ENCODE results near the gene STXBP2.

STXBP2 gene

DNA sequence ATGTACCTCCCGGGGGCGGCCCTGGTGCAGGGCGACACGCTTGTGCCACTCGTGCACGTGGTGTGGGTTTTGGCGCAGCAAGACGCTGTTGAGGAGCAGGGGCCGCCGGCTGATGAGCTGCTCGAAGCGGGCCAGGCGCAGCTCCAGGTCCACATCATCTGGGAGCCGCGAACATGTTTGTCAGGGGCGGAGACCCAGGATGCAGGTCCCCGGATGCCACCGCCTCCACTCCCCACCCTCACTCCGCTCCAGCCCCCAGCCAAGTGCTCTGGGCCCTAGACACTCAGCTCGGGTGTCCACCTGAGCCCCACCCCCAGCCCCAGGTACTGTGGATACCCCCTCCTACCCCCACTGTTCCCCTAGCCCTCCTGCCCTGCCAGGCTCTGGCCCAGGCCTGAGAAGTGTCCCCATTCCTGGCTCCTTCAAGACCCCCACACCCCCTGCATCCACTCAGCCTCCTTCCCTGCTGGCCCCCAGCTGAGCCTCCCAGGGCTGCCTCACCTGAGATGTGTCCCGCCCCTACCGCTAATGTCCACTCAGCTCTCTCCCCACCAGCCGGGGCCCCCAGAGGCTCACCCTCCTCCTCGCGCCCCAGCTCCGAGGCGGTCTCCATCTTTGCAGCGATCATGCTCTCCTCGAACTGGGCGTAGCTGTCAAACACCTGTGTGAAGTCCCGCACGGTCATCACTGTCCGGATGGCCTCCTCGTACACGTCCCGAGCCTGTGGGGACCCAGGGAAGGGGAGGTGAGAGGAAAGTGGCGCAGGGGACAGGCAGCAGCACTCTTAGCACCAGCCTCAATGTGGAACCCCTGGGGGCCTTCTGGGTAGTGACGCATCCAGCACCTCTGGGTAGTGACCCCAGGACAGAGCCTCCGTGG is 12.9 kb upstream of the STXBP2 start:
- Mint-ChIP-seq H3K27me3 (no peaks in the 10 kb centered on the region), H3K4me3 (no peak overlapping the region), H3K36me3 (peaks cover 7% of the 10 kb centered on the region), H3K4me1 (peaks cover 24% of the 10 kb centered on the region), H3K27ac (no peak overlapping the region), H3K9me3 (no peaks in the 10 kb centered on the region)

DNA sequence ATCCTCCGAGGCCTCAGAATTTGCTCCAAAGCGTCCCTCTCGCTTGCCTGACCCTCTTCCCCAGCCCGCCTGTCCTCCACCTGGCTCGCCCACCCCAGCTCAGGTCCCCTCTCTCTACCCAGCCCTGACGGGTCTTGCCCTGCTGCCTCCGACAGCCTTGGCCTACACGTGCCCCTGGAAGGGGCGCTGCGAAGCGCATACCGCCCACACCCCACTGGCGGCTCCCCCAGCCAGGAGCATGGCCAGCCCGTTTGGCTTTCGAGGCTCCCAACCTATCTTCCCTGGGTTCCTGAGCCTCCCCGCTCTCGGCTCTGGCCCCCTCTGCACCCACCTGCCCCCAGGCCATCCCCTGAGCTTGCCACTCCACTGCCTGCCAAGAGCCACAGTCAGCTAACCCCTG is 12.1 kb upstream of the STXBP2 start:
- Mint-ChIP-seq H3K27ac (no peak overlapping the region), H3K4me3 (no peak overlapping the region), H3K9me3 (no peaks in the 10 kb centered on the region), H3K4me1 (peaks cover 33% of the 10 kb centered on the region), H3K36me3 (peaks cover 14% of the 10 kb centered on the region), H3K27me3 (no peaks in the 10 kb centered on the region)

DNA sequence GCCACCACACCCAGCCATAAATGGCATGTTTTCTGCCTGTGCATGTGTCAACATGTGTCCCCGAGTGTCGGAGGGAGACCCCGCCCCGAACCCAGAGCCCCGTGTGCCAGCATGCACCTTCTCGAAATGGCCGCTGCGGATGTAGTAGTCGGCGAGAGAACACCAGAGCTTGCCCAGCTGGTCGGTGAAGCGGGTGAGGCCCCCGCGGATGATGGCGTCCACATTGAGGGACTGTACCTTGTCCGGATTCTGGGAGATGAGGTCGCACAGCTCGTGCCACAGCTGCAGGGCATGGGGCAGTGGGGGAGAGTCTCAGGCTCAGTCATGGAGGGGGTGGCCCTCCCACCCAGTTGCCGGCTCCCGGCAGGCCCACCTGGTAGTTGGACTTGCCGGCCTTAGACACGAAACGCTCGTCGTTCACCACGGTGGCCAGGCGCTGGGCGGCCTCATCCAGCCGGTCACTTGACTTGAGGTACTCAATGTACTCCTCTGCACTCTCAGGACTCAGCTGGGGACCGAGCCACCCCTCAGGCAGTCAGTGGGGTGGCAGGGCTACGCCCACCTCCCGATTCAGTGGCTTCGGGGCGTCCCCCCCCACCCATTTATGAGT is 11.0 kb upstream of the STXBP2 start:
- peaks cover 42% of the 10 kb centered on the region for H3K4me1 Mint-ChIP-seq
- no peaks in the 10 kb centered on the region for H3K27me3 Mint-ChIP-seq
- H3K4me3 Mint-ChIP-seq: no peak overlapping the region
- peaks cover 14% of the 10 kb centered on the region for H3K36me3 Mint-ChIP-seq
- H3K9me3 Mint-ChIP-seq: no peaks in the 10 kb centered on the region
- H3K27ac Mint-ChIP-seq: no peak overlapping the region

DNA sequence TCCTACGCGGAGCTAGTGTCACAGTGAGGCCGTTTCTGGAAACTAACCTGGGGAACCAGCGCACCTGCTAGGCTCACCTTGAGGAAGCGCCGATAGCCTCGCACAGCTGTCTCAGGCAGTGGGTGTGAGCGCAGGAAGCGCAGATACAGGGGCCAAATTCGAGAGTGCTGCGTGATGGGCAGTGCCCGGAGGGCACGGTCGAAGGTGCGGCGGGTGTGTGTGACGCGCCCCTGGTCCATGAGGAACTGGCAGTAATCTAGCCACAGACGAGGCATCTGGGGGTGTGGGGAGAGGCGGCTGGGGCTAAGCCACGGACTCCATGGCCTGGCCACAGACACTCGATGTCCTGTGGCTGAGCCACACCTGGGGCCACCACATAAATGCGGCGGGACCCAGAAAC is 9.7 kb upstream of the STXBP2 start:
- peaks cover 14% of the 10 kb centered on the region for H3K36me3 Mint-ChIP-seq
- peaks cover 44% of the 10 kb centered on the region for H3K4me1 Mint-ChIP-seq
- H3K4me3 Mint-ChIP-seq: peak overlapping the region; percentile 11
- H3K27ac Mint-ChIP-seq: no peak overlapping the region
- H3K27me3 Mint-ChIP-seq: no peaks in the 10 kb centered on the region
- H3K9me3 Mint-ChIP-seq: no peaks in the 10 kb centered on the region

DNA sequence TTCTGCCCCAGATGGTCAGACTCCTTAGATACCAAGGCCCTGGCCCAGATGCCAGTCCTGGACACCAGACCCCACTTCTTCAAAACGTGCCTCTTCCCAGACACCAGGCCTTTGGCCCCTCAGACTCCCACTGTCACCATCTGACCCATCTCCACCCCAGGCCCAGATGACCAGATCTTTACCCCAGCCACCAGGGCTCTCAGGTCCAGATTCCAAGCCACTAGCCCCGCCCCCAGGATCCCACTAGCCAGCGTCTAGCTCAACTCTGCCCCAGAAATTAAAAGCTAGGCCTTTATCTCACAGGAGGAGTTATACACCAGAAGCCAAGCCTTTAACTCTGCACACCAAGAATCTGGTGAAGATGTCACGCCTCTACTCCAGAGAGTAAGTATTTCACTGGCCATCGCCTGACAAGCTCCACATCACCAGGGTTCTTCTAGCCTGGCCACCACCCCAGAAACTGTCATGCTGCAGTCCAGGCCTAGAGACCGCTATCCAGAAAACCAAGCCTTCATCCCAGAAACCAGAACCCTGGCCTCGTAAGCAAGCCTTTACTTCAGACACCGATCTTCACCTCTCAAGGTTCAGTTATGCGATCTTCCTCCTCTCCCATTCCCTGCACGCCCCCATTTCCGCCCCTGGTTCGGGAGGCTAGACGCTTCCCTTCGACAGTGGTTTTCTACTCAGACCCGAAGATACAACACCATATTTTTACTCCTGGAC is 8.2 kb upstream of the STXBP2 start:
- Mint-ChIP-seq H3K9me3 (no peaks in the 10 kb centered on the region), H3K4me1 (peaks cover 41% of the 10 kb centered on the region), H3K27ac (peak overlapping the region; percentile 99), H3K27me3 (no peaks in the 10 kb centered on the region), H3K4me3 (peak overlapping the region; percentile 99), H3K36me3 (peaks cover 9% of the 10 kb centered on the region)

DNA sequence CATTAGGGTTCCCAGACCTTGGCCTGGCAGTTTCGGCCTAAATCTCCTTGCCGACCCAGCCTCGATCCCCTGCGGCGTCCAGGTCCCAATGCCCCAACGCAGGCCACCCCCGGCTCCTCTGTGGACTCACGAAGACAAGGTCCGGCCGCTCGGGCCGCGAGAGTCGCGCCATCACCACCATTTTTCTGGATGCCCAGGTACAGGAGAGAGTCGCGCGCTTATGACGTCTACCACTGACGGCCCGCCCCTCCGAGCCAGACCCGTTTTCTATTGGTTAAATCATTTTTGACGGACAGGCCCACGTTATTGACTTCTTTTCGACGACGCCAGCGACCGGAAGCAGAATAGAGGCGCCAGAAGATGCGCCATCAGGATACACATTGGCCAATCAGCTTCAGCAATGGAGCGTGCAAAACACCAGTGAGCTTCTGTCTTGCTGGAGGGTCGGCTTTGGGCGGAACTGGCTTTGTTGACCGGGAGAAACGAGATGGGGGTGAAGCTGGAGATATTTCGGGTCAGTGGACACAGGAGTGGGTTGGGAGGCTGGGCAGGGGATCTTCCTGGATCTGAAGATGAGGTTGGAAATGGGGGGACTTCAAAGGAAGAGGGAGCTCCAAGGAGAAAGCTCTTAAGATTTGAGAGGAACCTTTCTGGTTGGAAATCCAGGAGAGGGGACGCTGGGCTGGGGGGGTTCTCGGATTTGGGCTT is 7.4 kb upstream of the STXBP2 start, which contains the start of the genes PET100 and XAB2:
Gene PET100, plus strand, starts transcription at position 447 of the 708 bp plus-strand sequence. Its CDS starts 41 bp downstream, at position 488.
Gene XAB2, minus strand, starts transcription at position 199 of the 708 bp plus-strand sequence. Its CDS starts 18 bp downstream, at position 181.
- Mint-ChIP-seq H3K4me1 (peaks cover 41% of the 10 kb centered on the region), H3K36me3 (peaks cover 9% of the 10 kb centered on the region), H3K27ac (peak within 1 kb of the TSS; percentile 99), H3K9me3 (no peaks in the 10 kb centered on the region), H3K4me3 (peak within 1 kb of the TSS; percentile 99), H3K27me3 (no peaks in the 10 kb centered on the region)

DNA sequence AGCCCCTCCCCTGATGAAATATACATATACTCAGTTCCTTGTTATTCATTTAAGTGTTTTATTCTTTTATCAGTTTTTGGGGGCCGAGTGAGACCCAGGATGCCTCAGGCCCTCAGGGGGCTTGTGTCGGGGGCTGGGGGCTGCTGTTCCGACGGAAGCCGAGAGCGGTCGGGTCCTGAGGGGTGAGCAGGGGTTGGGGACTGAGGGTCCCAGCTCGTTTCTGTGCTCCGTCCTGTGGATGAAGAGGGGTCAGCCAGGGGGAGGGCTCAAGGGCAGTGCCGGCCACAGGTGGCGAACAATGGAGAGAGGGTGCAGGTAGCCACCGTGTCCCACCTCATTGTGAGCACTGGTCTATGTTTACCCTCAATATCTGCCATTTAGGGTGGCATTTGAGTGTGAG is 5.3 kb upstream of the STXBP2 start:
- Mint-ChIP-seq H3K27me3 (no peaks in the 10 kb centered on the region), H3K9me3 (no peaks in the 10 kb centered on the region), H3K36me3 (peaks cover 9% of the 10 kb centered on the region), H3K27ac (no peak overlapping the region), H3K4me1 (peaks cover 46% of the 10 kb centered on the region), H3K4me3 (peak overlapping the region; percentile 30)

DNA sequence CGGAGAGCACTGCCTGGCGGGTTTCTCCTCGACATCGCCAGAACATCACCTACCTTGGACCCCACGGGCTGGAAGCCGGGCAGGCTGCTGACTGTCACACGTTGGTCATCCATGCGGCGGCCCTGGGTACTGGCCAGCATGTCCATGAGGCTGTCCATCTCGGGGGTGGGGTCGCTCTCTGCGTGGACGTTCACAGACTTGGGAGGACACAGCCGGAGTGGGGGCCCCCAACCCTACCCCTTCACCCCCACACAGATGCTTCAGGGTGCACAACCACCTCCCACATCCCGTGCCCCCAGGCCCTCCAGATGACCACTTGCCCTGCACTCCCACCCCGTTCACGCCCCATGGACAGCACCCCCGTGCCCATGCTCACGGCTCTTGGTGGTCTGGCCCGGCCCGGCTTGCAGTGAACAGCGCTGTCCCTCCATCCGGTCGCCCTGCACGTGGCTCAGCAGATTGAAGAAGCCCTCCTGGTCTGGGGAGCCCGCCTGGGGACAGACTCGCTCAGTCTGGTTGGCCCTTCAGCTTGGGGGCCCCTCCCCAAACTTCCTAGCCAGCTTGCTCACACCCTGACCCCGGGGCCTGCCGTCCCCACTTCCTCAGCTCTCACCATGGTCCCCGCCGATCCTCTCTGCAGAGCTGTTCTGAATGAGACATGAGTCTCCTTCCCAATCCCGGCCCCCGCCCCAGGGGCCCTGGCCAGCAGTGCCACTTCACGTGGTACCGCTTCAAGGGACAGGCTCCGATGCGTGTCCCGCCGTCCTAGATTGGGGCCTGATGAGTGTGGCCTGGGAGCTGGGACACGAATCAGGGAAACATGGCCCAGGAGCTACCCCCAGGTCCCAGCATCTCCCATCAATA is 4.3 kb upstream of the STXBP2 start:
- Mint-ChIP-seq H3K36me3 (peaks cover 7% of the 10 kb centered on the region), H3K4me3 (no peak overlapping the region), H3K27ac (no peak overlapping the region), H3K27me3 (no peaks in the 10 kb centered on the region), H3K9me3 (no peaks in the 10 kb centered on the region), H3K4me1 (peaks cover 43% of the 10 kb centered on the region)

DNA sequence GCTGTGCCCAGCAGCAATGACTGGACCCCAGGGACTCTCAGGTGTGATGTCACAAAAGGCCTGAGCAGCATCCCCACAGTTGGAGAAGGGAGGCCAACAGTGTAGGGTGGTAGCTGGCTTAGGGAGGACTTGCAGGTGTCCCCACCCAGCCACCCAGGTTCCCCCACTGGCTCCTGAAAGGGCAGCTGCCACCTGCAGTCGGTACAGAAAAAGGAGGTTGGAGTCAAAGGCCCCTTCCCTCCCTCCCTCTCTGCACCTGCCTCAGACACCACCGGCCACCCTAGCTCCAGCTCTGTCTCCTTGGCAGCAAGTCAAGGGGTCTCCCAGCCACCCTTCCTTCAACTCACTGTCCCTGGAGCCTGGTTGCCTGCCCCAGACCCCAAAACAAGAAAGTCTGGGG is 3.2 kb upstream of the STXBP2 start, which contains the start of gene PCP2:
Gene PCP2, minus strand, starts transcription at position 22 of the 400 bp plus-strand sequence. CDS start 262 bp downstream, outside the sequence.
- no peak within 1 kb of the TSS for H3K4me3 Mint-ChIP-seq
- no peak within 1 kb of the TSS for H3K27ac Mint-ChIP-seq
- H3K27me3 Mint-ChIP-seq: no peaks in the 10 kb centered on the region
- H3K36me3 Mint-ChIP-seq: peaks cover 7% of the 10 kb centered on the region
- no peaks in the 10 kb centered on the region for H3K9me3 Mint-ChIP-seq
- peaks cover 43% of the 10 kb centered on the region for H3K4me1 Mint-ChIP-seq

DNA sequence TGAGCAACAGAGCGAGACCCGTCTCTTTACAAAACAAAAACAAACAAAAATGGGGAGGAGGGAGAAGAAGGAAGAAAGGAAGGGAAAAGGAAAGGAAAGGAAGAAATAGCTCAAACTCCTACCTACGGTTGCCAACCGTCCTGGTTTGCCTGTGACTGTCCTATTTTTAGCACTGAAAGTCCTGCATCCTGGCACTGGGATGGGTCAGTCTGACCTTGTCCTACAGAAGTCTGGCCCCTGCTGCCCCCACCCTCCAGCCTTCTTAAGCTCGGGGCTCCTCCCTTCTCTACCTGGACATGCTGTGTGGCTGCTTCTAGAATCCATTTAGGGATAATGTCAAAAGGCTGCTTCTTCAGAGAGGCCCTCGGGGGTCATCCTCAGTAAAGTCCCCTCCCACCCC is 1.2 kb upstream of the STXBP2 start:
- H3K36me3 Mint-ChIP-seq: no peaks in the 10 kb centered on the region
- H3K27ac Mint-ChIP-seq: no peak overlapping the region
- H3K9me3 Mint-ChIP-seq: no peaks in the 10 kb centered on the region
- peak overlapping the region; percentile 79 for H3K4me3 Mint-ChIP-seq
- H3K27me3 Mint-ChIP-seq: no peaks in the 10 kb centered on the region
- peaks cover 40% of the 10 kb centered on the region for H3K4me1 Mint-ChIP-seq

DNA sequence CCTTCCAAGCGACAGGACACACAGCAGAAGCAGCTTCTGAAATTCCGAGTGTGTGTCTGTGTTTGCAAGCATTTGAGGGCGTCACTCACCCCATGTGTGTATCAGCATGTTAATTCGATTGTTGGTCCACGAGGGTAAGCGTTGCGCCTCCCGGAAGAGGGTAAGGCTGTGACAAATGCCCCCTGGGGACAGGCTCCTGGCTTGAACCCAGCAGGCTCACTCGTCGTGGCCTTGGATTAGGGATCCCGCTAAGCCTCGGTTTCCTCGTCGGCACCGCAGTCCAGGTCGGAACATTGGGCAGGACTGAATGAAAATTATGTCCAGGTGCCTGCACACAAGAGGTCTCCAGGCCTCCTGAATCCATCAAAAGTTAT is 606 bp upstream of the STXBP2 start:
- peaks cover 36% of the 10 kb centered on the region for H3K4me1 Mint-ChIP-seq
- no peaks in the 10 kb centered on the region for H3K36me3 Mint-ChIP-seq
- no peak overlapping the region for H3K27ac Mint-ChIP-seq
- H3K27me3 Mint-ChIP-seq: no peaks in the 10 kb centered on the region
- H3K9me3 Mint-ChIP-seq: no peaks in the 10 kb centered on the region
- H3K4me3 Mint-ChIP-seq: peak overlapping the region; percentile 83

DNA sequence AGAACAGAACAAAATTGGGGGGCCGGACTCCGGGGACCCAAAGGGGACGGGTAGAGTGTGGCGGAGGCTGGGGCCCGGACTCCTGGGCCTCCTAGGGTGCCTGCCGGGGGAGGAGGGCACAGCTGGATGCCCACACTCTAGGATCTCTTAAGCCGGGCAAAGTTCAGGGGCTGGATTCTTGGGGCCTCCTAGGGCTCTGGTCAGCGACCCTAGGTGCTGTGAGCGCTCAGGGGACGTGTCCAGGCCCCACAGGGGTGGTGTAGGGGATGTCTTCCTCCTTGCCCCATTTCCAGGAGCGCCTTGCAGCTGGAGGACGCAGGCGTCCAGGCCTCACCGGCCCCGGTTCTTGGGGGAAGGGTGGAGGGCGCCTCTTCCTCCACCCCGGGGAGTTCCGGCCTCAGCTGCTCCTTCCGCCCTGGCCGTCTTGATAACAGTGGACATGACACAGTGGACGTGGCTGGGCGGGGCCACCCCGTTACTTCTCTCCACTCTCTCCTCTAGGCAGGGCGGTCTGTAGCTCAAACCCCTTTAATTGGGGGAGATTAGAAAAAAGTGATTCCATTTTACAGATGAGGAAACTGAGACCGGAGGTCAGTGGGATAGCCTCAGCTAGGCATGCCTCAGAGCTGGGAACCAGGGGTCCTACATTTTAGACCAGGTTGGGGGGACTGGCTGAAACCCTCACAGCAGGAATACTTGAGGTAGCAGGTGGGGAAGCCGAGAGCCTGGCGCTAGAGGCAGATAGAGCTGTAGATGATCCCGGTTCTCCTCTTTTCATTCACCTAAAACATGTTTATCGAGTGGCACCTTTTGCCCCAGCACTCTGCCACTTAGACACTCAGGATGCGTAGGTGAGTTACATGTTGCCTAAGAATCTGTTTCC is 705 bp downstream of the STXBP2 start:
- peak overlapping the region; percentile 83 for H3K4me3 Mint-ChIP-seq
- no peaks in the 10 kb centered on the region for H3K36me3 Mint-ChIP-seq
- no peaks in the 10 kb centered on the region for H3K27me3 Mint-ChIP-seq
- H3K27ac Mint-ChIP-seq: peak overlapping the region; percentile 51
- H3K9me3 Mint-ChIP-seq: no peaks in the 10 kb centered on the region
- peaks cover 36% of the 10 kb centered on the region for H3K4me1 Mint-ChIP-seq

DNA sequence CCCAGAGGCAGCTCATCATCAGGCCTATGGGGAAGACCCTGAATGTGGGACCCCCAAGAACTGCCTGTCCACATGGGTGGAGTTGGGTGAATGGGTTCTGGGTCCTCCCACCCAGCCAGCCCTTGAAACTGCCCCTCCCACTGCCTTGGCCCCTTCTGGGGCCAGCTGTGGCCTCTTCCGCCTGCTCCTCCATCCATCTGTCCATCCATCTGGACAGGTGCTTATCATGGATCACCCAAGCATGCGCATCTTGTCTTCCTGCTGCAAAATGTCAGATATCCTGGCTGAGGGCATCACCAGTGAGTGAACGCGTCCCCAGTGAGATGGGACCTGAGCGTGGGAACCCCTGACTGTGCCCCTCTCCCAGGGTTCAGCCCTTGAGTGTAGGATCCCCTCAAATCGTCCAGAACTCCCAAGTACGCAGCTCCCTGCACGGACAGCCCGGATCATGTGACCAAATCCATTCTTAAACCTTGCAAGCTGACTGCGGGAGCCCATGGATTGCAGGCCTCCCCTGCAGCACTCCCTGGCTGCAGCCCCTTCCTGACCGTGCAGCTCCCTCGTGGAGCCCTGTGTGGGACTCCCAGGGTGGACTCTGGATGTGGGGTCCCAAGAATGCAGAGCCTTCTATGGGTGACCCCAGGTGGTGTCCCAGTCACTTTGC is 2.0 kb downstream of the STXBP2 start:
- H3K4me3 Mint-ChIP-seq: no peak overlapping the region
- no peak overlapping the region for H3K27ac Mint-ChIP-seq
- H3K36me3 Mint-ChIP-seq: no peaks in the 10 kb centered on the region
- H3K4me1 Mint-ChIP-seq: peaks cover 36% of the 10 kb centered on the region
- H3K27me3 Mint-ChIP-seq: no peaks in the 10 kb centered on the region
- no peaks in the 10 kb centered on the region for H3K9me3 Mint-ChIP-seq

Data from activated naive CD4-positive, alpha-beta T cell treated with anti-CD3 and anti-CD28 coated beads, Interleukin-2, amount 50 U/mL, for 24 hours (primary cell).